Activated CD4-positive, alpha-beta T cell treated with anti-CD3 and anti-CD28 coated beads, Interleukin-2, Interleukin-6, amounts not matched to agents 100 ng/mL and 50 ng/mL, durations not matched to agents 16 hours and 8 hours (primary cell): ENCODE results near the gene SCAPER.
A peak's percentile ranks its signal among the peaks of the same experiment; 100 is the strongest.

Experiments
- DNase-seq: peaks from one replicate; pipeline ENCODE4 v3.0.0-alpha.2; 2020

SCAPER gene, protein sequence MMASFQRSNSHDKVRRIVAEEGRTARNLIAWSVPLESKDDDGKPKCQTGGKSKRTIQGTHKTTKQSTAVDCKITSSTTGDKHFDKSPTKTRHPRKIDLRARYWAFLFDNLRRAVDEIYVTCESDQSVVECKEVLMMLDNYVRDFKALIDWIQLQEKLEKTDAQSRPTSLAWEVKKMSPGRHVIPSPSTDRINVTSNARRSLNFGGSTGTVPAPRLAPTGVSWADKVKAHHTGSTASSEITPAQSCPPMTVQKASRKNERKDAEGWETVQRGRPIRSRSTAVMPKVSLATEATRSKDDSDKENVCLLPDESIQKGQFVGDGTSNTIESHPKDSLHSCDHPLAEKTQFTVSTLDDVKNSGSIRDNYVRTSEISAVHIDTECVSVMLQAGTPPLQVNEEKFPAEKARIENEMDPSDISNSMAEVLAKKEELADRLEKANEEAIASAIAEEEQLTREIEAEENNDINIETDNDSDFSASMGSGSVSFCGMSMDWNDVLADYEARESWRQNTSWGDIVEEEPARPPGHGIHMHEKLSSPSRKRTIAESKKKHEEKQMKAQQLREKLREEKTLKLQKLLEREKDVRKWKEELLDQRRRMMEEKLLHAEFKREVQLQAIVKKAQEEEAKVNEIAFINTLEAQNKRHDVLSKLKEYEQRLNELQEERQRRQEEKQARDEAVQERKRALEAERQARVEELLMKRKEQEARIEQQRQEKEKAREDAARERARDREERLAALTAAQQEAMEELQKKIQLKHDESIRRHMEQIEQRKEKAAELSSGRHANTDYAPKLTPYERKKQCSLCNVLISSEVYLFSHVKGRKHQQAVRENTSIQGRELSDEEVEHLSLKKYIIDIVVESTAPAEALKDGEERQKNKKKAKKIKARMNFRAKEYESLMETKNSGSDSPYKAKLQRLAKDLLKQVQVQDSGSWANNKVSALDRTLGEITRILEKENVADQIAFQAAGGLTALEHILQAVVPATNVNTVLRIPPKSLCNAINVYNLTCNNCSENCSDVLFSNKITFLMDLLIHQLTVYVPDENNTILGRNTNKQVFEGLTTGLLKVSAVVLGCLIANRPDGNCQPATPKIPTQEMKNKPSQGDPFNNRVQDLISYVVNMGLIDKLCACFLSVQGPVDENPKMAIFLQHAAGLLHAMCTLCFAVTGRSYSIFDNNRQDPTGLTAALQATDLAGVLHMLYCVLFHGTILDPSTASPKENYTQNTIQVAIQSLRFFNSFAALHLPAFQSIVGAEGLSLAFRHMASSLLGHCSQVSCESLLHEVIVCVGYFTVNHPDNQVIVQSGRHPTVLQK (N-terminal part only)

DNA sequence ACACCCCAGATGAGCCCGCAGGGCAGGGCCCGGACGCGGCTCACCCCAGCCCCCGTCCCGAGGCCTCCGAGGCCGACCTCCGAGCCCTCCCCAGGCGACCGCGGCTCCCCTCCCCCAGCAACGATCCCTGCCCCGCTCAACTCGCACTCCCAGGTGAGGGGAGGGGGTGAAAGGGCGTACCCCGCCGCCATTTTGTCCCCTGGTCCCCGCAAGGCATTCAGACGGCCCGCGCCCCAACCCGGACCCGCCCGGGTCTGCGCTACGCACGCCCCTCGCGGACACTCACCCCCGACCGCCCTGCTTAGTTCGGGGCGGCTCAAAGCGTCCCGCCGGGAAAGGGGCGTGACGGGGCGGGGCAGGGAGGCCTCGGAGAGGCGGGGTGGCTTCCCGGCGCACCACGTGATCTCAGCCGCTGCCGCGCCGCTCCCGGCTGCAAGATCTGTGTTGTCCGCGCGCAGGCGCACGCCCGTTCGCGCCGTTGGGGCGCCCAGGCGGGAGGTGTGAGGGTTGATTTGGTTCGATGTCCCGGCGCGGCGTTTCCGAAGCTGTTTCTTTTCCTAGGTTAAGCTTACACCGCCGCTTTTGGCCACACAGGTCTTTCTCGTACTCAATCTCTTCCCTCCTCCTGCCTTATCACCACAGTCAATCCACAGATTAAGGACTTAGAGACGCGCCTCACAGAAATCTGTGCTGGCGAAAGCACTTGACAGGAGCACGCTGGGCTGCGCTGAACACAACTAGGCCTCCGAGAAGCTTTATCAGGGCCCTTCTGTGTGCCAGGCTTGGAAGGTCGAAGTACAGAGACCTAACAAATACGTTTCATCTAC lies at the start of gene SCAPER:
SCAPER (minus strand) TSS at position 328 of the 827 bp plus-strand sequence. CDS start 21,523 bp downstream, outside the sequence.
- DNase-seq = peak; percentile 96

- DNase-seq = no peak
These were observed 49.6 kb upstream of the SCAPER start for GRCh38 chr15:76954744-76955143.

DNA sequence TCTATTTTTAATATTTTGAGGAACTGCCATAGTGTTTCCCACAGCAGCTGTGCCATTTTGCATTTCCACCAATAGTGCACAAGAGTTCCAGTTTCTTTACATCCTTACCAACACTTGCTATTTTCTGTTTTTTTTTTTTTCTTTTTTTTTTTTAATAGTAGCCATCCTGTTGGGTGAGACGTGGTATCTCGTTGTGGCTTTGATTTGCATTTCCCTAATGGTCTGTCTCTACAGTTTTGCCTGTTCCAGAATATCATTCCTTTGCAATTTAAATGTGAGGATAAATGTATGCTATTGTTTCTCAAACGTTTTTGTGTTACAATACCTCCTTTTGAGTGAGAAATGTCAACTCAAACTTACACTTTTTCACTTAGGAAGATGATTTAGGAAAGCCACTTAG lies 48.8 kb upstream of the SCAPER start:
- DNase-seq = no peak

- DNase-seq = no peak
These were observed 46.1 kb upstream of the SCAPER start for GRCh38 chr15:76951220-76951619.

GRCh38 chr15:76947454-76947853 lies 42.3 kb upstream of the SCAPER start:
- no peak for DNase-seq

DNA sequence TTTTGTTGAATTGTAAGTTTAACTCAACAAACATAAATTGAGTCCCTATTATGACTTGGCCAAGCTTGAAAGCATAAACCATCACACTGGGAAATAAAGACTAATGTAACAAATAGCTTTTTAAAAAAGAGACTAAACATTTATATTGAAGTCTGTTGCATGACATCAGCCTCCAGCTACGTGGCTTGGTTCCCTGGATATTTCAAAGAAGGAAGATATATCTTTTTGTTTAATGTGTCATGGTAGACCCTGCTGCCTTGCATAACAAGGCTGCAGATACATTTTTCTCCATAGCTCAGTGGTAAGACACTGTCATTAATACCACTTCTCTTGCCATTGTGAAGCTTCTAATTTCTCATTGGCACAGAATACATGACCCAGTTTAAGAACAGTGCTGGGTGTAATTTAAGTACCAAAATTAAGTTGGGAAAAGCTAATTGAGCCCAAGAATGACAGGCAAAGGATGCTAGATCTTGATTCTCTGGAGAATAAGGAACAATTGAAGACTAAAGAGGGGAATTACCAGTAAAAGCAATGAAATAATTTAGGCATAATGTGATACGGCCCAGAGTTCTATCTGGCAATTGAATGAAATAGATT lies 40.5 kb upstream of the SCAPER start:
- DNase-seq = no peak

- no peak for DNase-seq
These were observed 37.2 kb upstream of the SCAPER start for GRCh38 chr15:76942331-76942730.

- no peak for DNase-seq
These were observed 36.5 kb upstream of the SCAPER start for GRCh38 chr15:76941636-76942035.

DNA sequence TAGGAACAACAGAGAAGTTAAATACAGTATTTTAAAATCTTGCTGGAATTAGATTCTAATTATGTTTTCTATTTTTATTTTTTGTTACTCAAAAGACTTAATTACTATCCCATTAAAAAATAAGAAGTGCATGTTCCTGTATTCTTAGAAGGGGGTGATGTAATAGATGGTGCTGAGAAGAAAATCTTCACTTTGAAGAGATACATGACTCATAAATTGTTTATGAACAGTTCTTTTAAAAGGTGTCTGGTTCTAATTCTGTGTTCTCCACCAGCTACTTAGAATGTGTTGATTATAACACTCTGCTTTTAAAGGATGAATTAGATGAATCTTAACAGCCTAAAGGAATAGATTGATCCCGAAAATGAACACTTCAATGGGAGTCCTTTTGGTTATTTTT lies 34.6 kb upstream of the SCAPER start:
- no peak for DNase-seq

GRCh38 chr15:76938752-76939151 lies 33.6 kb upstream of the SCAPER start:
- no peak for DNase-seq

DNA sequence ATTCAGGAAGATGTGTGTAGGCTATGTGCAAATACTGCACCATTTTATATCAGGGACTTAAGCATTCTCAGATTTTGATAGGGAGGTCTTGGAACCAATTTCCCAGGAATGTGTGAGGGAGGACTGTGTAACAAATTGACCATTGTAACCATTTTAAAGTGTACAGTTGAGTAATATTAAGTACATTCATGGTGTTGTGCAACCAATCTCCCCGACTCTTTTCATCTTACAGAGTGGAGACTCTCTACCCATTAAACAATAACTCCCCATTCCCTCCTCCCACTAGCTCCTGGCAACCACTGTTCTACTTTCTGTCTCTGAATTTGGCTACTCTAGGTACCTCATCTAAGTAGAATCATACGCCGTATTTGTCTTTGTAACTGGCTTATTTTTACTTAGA lies 31.5 kb upstream of the SCAPER start:
- DNase-seq = no peak

DNA sequence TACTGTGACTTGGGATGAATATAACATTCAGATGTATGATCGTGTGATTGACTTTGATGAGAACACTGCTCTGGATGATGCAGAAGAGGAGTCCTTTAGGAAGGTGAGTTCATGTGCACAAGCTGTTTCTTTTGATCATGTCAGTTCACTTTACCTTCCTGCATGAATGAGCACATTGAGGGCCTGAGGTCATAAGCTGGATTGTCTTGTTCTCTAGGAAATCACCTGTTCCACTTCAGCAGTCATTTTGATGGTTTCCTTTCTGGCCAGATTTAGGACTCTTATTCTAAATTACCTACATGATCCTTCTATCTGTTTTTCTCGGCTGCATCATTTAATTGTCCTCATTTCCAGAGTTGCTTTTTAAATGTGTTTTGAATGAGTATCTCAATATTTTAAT lies 30.5 kb upstream of the SCAPER start:
- no peak for DNase-seq

GRCh38 chr15:76932135-76932966 lies 27.2 kb upstream of the SCAPER start:
- no peak for DNase-seq

DNA sequence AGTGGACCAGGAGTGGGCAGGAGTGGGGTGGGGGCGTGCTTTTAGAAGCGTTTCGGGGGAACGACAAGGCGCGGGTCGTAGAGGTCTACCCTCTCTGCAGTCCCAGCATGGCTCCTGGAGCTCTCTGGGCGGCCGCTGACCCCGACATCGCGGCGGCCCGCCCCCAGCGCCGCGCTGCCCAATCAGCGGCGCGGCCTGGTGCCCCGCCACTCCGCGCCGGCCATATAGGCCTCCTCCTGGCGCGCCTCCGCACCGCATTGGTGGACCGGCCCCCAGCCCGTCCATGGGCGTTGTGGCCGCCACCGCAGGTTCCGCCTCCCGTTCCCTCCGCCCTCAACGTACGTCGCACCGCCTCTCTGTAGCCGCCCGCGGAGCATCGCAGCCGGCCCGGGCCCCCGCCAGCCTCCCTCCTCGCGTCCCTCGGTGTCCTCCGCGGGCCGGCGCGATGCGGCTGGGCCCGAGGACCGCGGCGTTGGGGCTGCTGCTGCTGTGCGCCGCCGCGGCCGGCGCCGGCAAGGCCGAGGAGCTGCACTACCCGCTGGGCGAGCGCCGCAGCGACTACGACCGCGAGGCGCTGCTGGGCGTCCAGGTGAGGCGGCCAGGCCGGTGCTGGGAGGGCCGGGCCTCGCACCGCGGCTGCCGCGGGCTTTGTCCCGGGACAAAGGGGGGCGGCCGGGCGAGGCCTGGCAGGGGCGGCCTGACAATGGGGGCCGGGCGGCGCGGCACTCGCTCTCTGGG lies 26.4 kb upstream of the SCAPER start, which contains the start of gene RCN2:
RCN2 (plus strand) TSS at position 353 of the 738 bp plus-strand sequence; CDS start at position 446, 93 bp downstream.
- DNase-seq = peak; percentile 96

- DNase-seq = no peak
These were observed 25.8 kb upstream of the SCAPER start for GRCh38 chr15:76930831-76931396.

GRCh38 chr15:76929011-76929760 lies 24.0 kb upstream of the SCAPER start:
- no peak for DNase-seq

GRCh38 chr15:76928201-76928600 lies 23.1 kb upstream of the SCAPER start:
- no peak for DNase-seq

GRCh38 chr15:76916369-76916768 lies 11.2 kb upstream of the SCAPER start:
- DNase-seq = no peak

DNA sequence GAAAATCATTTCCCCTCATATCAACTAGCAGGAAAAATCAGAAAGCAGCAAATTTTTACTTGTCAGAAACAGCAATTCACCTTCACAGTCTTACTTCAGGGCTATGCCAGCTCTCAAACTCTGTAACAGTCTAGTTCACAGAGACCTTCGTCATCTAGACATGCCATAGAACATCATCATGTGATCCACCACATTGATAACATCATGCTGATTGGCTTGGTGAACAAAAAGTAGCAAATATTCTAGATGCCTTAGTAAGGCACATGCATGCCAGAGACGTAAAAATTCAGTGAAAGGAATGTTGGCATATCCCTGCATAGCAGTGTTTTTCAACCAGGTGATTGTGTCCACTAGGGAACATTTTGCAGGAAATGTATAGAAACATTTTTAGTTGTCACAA lies 8.6 kb upstream of the SCAPER start:
- no peak for DNase-seq
